CD4-positive, alpha-beta T cell treated with Interleukin-15 for 1 hour (primary cell): ENCODE results near the gene CDNF.
A peak's percentile ranks its signal among the peaks of the same experiment; 100 is the strongest.
"Not testable (repeated sequence)": the region's sequence is repeated elsewhere in the genome, so short reads cannot be mapped to it uniquely, and the experiment has no call there.

ENCODE experiments used
- DNase-seq: peaks from one replicate; pipeline ENCODE4 v3.0.0-alpha.2; 2020

Gene CDNF

GRCh38 chr10:14837757-14838581, at the start of gene CDNF, which contains the start of the genes HSPA14 and MSANTD7:
Gene CDNF, minus strand, starts transcription at chr10:14838037. Its CDS starts 91 bp downstream, at chr10:14837946.
Gene HSPA14, plus strand, starts transcription at chr10:14838306. Its CDS starts 97 bp downstream, at chr10:14838403.
Gene MSANTD7, plus strand, starts transcription at chr10:14838306. Its CDS starts 3,979 bp downstream, at chr10:14842285.
- DNase-seq, result peak; percentile 99

DNA sequence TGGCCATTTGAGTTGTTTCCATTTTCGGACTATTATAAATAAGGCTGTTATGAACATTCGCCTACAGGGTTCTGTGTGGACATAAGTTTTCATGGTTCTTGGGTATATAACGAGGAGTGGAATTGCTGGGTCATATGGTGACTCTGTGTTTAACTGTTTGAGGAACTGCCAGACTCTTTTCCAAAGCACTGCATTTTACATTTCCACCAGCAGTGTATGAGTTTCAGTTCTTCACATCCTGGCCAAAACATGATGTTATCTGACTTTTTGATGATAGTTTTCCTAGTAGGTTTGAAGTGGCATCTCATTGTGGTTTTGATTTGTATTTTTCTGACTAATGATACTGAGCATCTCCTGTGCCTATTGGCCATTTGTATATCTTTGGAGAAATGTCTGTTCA, 46.2 kb upstream of the CDNF start:
- DNase-seq, result no peak

DNA sequence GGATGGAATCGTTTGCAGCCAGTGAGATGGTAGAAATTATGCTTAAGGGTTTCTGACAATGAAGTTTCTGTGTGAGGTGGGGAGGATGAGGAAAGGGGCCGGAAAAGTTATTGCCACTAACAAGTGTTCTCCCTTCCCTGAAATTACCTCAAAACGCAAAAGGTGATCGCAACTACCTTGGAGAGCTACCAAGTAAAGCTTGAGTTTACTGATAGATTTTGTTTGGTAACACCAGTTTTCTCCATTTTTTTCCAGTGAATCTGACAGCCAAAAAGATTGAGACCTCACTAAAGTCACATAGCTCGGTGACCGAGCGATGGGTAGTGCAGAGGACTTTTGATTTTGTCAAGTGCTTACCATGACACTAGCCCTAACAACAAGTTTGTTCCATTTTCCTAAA, 42.4 kb upstream of the CDNF start:
- DNase-seq, result no peak

GRCh38 chr10:14879928-14880193, 42.0 kb upstream of the CDNF start:
- no peak for DNase-seq

GRCh38 chr10:14879124-14879927, 41.5 kb upstream of the CDNF start:
- peak; percentile 19 for DNase-seq

DNA sequence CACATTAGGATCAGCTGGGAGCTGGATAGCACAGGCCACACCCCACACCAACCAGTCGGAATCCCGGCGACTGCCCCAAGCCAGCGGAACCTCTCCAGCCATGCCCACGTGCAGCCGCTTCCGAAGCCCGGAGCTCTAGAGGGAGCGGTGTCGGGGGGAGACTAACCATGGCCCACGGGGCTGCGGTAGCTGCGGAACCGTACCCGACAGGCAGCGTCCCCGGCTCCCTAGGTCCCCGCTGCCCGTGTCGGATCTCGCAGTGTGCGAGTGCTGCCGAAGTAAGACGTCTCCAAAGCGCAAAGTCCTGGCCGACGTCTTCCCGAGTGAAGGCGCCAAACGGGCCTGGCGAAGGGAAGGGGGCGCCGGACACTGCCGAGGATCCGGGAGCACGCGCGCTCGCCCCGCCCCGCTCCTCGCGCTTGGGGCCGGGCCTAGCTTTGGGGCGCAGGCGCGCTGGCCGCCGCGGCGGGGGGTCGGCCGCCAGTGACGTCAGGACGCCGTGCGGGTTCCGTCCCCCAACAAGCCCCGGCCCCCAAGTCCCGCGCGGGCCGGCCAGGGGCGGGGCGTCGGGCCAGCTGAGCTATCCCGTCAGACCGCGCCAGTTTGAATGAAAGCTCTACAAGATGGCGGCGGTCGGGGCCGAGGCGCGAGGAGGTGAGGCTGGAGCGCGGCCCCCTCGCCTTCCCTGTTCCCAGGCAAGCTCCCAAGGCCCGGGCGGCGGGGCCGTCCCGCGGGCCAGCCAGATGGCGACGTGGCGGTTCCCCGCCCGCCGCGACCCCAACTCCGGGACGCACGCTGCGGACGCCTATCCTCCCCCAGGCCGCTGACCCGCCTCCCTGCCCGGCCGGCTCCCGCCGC, 40.7 kb upstream of the CDNF start, which contains the start of gene SUV39H2:
Gene SUV39H2, plus strand, starts transcription at position 601 of the 858 bp plus-strand sequence. Its CDS starts 23 bp downstream, at position 624.
- DNase-seq, result peak; percentile 94

GRCh38 chr10:14876764-14877163, 38.9 kb upstream of the CDNF start:
- DNase-seq, result no peak

- no peak for DNase-seq
Observed at GRCh38 chr10:14875941-14876340, 38.1 kb upstream of the CDNF start.

DNA sequence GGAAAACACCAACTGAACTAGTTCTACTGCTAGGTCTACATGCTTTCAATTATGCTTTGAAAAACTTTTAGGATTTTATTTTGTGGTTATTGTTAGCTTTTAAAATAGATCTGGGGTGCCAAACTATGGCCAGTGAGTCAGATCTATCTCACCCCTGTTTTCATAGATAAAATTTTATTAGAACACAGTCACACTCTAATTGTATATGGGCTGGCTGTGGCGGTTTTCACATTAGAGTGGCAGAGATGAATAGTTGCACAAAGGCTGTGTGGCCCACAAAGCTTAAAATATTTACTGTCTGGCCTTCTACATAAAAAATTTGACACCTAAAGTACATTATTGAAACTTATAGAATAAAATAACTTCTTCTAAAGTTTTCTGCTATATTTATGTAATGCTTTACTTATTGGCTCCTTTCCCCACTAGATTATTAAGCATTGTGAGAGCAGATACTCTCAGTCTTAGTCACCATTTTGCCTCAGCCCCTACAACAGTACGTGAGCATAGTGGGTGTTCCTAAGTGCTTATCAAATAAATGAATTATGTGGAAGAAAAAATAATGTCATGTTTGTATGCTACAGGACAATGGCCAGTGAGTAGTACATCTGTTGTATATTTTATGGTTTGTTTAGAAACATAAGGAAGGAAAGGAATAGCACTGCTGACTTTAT, 35.4 kb upstream of the CDNF start:
- DNase-seq, result no peak

- DNase-seq, result not testable (repeated sequence)
Observed at GRCh38 chr10:14864871-14865270, 27.0 kb upstream of the CDNF start.

GRCh38 chr10:14864466-14864865, 26.6 kb upstream of the CDNF start:
- not testable (repeated sequence) for DNase-seq

GRCh38 chr10:14860791-14861190, 23.0 kb upstream of the CDNF start:
- DNase-seq, result no peak

DNA sequence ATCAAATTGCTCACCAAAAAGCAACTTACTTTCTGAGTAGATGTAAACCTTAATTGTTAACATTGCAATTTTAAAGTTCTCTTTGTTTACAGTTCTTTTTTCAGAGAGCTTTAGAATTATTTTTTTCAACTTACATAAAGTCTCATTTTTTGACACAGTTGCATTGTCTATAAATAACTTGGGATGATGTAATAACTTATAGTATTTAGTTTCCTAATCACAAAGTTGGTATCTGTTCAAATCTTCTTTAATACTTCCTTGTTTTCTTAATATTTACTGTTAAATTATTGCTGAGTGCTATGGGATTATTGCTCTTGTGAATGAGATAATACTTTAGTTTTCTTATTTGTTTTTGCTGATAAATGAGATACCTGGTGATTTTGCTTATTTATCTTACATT, 21.9 kb upstream of the CDNF start:
- DNase-seq, result no peak

GRCh38 chr10:14859043-14859442, 21.2 kb upstream of the CDNF start:
- DNase-seq, result no peak

- DNase-seq, result no peak
Observed at GRCh38 chr10:14858338-14858960, 20.6 kb upstream of the CDNF start.

DNA sequence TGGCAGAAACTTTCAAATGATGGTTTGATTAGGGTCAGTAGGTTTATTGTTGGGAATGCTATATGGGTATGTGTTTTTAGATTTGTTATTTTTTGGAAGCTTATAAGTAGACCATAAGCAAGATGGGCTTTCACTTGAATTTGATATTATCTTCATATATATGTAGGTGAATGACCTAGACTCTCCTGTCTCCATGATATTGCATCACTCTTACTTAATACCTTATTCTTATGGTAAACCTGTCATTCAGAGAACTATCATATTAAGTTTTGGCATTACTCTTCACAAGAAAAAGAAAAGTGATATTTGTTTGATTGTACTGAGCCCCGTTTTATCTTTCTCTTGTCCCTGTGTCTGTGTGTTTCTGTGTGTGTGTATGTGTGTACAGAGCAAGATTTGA, 17.6 kb upstream of the CDNF start:
- DNase-seq, result no peak

DNA sequence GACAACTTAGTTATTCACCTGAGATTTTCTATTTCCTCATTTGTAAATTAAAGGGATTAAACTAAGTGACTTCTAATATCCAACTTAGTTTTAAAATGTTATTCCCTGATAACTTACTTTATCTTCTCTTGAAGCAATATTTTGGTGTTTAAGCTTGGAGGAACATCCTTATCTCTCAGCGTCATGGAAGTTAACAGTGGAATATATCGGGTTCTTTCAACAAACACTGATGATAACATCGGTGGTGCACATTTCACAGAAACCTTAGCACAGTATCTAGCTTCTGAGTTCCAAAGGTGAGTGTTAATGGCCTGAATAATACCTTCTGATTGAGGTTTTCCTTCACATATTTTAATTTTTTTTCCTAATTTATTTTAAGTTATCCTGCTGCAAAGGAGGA, 14.4 kb upstream of the CDNF start:
- DNase-seq, result no peak

GRCh38 chr10:14844948-14845347, 7.1 kb upstream of the CDNF start:
- DNase-seq, result no peak

- DNase-seq, result no peak
Observed at GRCh38 chr10:14843327-14843988, 5.6 kb upstream of the CDNF start.

GRCh38 chr10:14840178-14840577, 2.3 kb upstream of the CDNF start:
- DNase-seq, result no peak

GRCh38 chr10:14839305-14839695, 1.5 kb upstream of the CDNF start:
- DNase-seq, result no peak
